Heart left ventricle (tissue), 13 donors: ENCODE results near the gene ULK1.

Experiments
- CTCF ChIP-seq, 12 donors: fragments of 200-600 bp; sonication (generic) in 4 of 12; IDR thresholded peaks; one replicate each; pipeline versions ENCODE4 v1.5.0 to v1.8.0; 2018 to 2022; ENCODE audit warnings: antibody characterized with exemption in 12 of 12, mild to moderate bottlenecking in 5 of 12
- POLR2A ChIP-seq, 2 donors: fragments of 450-650 bp; IDR thresholded peaks; one replicate each; pipeline ENCODE4 v1.6.1; 2017; ENCODE audit warnings: antibody characterized with exemption in 2 of 2, mild to moderate bottlenecking in 2 of 2, moderate library complexity in 2 of 2
- donor health status: ischemic (EF 13 %, LVEDD 7.1; RV severe dilation, severe dysfunction).
- donor health status: DM: no; HTN: yes; CAD: no.
- donor health status: DM: no; HTN: no; CAD: no.
- donor health status: ischemic (EF 25% LVEDD 6.9; RV normal size, moderate dysfunction).
- donor health status: ischemic (EF 25% LVEDD 5.7; RV mildly dilated, moderate dysfunction).
- donor health status: ischemic (EF 35%, LVEDD 5.7; RV mildly dilated, moderate dysfunction).
- donor health status: nonischemic (EF 11% LVEDD 7.7; RV severe dilation, severe dysfunction).
- donor health status: DM: yes; HTN: yes; CAD: no.
- donor health status: PGD.
- donor health status: ischemic (EF 29% LVEDD 5.4; RV normal size, mild dysfunction).
- donor health status: nonischemic (EF 23%, LVEDD 6.1; RV moderate dilation, normal function).

- TF ChIP-seq CTCF (IDR thresholded peaks at IDR 0.05) (no peak), POLR2A (IDR thresholded peaks at IDR 0.05) (no peak)
These were observed 31.8 kb upstream of the ULK1 start for GRCh38 chr12:131862600-131862993.
